ENCODE measurements around the gene ZNF576.
"Not testable (repeated sequence)": the region's sequence is repeated elsewhere in the genome, so short reads cannot be mapped to it uniquely, and the experiment has no call there.

ZNF576 gene

DNA sequence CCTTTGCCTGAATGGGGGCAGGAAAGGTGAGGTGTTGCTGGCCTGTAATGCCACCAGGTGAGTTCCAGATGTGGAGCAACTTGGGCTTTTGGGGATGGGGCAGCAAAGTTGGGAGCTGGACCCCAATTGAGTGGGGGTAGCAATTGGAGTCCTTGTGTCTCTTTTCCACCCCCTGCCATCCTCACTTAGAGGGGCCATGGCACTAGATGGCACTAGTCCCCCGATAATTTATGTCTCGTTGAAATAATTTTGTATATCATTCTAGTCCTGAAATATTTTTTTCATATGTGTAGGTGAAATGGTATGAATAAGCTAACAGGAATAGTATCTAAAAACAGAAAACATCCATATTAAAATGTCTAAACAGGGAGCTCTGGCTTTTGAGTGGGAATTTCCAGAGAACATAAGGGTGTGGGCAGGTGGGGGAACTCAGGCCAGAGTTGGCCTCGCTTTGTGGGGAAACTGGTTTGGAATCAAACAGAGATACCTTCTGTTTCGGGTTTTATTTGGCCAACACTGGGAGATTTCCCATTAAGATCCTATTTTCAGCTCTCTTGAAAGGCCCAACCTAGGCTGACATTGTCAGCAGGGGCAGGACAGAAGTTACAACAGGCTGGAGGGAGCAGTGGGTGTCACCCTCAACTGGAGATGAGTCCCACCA, 3.4 kb downstream of the ZNF576 start:
- no peak for DNase-seq (ENCODE audit: low read depth in 2 of 2)

DNA sequence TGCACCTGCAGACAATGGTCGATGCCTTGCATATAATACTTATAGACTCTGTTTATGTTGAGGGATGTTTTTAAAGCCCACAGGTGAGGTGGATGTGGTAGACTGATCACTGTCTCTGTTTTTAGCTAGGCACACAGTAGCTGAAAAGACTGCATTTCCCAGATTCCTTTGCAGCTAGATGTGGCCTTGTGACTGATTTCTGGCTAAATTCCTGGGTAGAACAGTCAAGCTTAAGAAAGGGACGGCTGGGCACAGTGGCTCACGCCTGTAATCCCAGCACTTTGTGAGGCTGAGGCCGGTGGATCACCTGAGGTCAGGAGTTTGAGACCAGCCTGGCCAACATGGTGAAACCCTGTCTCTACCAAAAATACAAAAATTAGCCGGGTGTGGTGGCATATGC, 3.9 kb downstream of the ZNF576 start:
- DNase-seq (ENCODE audit: low read depth in 2 of 2): not testable (repeated sequence)

- DNase-seq (ENCODE audit: low read depth in 2 of 2): no peak
Observed at GRCh38 chr19:43605875-43606568, 9.6 kb downstream of the ZNF576 start.

DNA sequence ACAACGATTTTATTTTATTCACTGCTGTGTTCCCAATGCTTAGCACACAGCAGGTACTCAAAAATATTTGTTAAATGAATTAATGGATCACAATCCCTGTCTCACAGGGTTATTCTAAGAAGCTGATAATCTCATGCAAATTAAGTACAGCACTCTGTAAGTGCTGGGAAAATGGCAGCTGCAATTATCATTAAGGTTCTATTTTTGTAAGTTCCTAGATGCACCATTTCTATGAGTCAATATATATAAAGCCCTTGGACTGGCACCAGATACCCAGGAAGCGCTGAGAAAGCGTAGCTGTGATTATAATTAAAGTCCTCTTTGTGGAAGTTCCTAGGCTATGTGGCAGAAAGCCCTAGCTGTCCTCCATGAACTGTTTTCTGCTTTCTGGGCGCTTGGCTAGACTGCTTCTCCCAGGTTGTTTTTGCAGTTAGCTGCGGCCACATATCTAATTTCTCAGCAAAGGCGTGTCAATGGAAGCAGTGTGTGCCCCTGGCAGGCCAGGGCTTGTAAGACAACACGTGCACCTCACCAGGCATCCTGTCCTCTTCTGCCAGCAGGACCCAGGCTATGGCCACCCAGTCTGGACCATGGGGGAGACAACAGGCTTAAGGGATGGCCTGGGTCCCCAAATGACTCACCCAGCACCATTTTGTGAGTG, 10.3 kb downstream of the ZNF576 start:
- DNase-seq (ENCODE audit: low read depth in 2 of 2): no peak

DNA sequence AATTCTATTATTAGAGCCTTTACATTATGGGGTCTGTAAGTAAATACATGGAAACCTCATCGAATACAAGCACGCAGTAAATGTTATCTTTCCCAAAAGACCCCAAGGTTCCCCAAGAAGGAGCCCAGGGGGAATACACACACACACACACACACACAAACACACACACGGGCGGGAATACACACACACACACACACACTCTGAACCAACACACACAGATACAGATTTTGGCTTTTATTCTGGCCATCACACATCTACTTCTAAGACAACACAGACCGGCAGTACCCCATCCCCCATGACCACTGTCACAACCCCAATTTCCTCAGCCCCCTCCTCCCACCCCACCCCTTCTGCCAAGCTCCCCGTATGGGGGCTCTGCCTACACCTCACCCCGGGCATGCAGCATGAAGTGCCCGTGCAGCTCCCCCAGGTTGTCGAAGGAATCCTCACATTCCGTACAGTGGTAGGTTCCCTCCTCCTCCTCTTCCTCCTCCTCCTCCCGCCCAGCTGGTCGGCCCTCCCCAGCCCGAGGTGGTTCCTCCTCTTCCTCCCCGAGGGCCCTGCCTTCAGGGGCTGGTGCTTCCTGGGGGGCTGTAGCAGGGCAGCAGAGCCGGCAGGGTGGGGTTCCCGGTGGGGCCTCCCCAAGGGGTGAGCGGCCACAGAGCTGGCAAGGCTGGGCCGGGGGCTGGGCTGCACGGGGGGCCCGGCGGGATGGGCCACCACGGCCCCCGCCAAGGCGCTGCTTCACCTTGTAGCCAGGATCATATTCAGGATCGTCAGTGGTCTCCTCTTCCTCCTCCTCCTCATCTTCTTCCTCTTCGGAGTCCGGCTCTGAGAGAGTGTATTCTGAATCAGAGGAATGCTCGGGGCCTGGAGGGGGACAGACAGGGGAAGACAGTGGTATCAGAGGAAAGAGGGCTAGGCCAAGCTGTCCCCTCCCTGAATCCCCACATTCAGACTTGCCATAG, 11.1 kb downstream of the ZNF576 start:
- DNase-seq (ENCODE audit: low read depth in 2 of 2): no peak

- no peak for DNase-seq (ENCODE audit: low read depth in 2 of 2)
Observed at GRCh38 chr19:43609872-43610271, 13.5 kb downstream of the ZNF576 start.

DNA sequence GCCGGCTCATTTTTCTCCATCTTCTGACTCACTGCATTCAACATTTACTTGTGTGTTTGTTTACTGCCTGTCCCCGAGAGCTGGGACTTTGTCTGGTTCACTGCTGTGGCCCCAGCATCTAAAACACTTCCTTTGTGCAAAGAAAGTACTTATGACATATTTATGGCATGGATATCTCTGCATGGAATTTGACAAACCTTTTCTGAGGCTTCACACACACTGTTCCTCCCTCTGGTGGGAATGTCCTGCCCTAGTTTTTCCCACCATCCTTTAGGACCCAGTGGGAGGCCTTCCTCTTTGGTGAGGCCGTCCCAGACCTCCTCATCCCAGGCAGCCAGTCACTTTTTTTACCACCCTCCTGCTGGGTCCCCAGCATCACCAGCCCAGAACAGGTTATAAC, 14.1 kb downstream of the ZNF576 start:
- no peak for DNase-seq (ENCODE audit: low read depth in 2 of 2)

- no peak for DNase-seq (ENCODE audit: low read depth in 2 of 2)
Observed at GRCh38 chr19:43611788-43612187, 15.4 kb downstream of the ZNF576 start, which contains the start of gene SRRM5. Gene SRRM5 (plus strand): TSS chr19:43612088. CDS start chr19:43612122, 34 bp downstream.

DNA sequence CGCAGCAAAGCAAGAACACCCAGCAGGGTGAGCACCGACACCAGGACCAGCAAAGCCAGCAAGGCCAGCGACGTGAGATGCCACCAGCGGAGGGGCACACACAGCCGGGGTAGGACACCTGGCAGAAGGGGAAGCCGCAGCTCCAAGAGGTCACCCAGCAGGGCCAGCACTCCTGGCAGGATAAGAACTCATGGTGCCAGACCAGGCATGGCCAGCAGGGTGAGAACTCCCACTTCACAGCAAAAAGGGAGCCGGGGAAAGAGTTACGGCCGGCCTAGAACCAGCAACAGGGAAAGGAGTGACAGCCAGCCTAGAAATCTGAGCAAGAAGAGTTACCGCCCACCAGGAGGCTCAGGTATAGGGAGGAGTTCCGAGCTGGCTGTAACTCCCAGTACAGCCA, 16.0 kb downstream of the ZNF576 start:
- no peak for DNase-seq (ENCODE audit: low read depth in 2 of 2)

DNA sequence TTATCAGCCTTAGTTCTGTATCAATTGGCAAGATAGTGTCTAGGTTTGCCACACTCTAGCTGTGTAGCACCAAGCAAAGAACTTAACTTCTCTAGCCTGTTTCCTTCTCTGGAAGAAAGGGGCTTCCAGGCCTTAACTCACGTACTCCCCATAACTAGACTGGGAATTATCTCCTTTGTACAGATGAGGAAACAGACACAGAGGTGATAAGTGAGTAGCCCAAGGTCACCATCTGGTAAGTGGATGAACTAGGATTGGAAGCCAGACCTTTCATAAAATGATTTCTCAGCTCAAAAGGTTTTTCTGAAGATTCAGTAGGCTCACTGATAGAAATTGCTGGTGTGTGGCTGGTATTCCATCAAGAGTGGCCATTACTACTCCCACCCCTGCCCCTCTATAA, 19.9 kb downstream of the ZNF576 start:
- DNase-seq (ENCODE audit: low read depth in 2 of 2): no peak

GRCh38 chr19:43616954-43617353, 20.6 kb downstream of the ZNF576 start:
- DNase-seq (ENCODE audit: low read depth in 2 of 2): no peak

DNA sequence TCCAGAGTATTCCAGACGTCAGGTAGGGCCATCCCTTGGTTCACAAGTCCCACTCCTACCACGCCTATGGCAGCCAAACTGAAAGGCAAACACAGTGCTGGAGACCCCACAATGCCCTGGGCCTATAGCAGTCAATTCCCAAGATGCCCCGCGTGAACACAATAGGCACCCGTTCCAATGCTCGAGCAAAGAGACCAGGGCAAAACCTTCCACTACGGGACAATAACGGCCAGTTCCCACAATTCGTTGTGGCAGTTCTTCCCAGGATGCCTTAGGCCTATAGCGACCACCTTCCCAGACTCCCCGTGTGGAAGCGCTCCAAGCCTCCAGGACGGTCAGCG, 22.5 kb downstream of the ZNF576 start:
- no peak for DNase-seq (ENCODE audit: low read depth in 2 of 2)

DNA sequence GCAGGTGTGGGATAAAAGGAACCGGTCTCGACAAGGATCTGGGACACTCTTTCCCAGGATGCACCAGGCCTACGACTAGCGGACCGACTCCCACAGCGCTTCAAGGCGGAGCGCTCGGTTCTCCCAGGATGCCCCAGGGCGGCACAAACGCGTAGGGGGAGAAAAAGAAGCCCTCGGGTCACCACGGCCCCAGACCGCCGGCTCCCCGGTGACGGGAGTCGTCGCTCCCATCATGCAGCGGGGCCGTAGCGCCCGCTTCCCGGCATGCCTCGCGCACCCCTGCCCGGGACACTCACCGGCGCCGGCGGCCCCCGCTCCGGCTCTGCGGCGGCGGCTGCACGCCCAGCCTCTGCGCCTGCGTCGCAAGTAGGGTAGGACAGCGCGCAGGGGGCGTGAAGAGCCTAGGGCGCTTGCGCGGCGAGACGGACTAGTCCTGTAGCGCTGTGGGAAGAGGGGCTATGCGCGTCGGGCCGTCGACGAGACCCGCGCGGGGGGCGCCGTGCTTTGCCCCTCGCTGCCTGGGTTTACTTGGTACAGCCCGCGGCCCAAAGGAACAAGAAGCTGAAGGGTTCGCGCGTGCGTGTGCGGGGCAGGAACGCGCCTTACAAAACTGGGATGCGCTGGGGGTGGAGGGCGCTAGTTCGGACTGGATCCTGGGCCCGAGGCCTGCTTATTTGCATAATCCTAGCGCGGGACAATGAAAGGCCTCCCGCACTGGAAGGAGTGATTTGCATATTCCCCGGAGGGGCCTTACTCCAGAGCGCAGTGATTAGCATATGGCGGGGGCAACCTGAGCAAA, 23.1 kb downstream of the ZNF576 start, which contains the start of gene ZNF428:
ZNF428 (minus strand) TSS at position 368 of the 799 bp plus-strand sequence. CDS start 5,325 bp downstream, outside the sequence.
- peak; percentile 64 to 72 for DNase-seq (ENCODE audit: low read depth in 2 of 2)

GRCh38 chr19:43620061-43621001, 23.9 kb downstream of the ZNF576 start:
- peak in 1 of 2 donors; percentile 63 for DNase-seq (ENCODE audit: low read depth in 2 of 2)

GRCh38 chr19:43622070-43622469, 25.7 kb downstream of the ZNF576 start:
- no peak for DNase-seq (ENCODE audit: low read depth in 2 of 2)

- no peak for DNase-seq (ENCODE audit: low read depth in 2 of 2)
Observed at GRCh38 chr19:43622956-43623355, 26.6 kb downstream of the ZNF576 start.

DNA sequence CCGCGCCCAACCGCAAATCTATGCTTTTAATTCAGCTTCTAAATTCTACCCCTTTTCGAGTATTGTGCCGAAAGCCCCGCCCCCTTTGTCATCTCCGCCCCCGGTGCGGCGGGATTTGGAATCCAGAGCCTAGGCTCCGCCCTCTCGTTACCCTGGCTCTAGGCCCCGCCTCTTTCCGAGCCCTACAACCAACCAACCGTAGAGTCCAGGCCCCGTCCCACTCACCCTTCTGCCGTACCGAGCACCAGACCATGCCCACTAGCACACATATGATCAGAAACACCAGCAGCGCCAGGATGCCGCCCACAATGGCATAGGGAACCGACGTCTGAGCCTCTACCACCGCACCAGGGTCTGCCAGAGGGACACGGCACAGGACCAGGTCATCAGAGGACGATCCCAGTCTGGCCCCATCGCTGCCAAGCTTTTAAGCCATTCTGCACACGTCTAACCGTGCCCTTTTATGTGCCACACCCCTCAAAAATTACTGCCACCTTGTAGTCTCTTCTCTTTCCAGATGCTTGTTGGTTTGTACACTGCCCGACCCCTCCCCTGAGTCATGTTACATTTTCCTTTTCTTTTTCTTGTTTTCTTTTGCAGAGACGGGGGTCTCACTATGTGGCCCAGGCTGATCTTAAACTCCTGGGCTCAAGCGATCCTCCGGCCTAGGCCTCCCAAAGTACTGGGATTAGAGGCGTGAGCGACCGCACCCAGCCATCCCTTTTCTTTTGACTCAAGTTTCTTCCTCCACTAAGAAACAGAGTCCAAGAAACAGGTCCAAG, 27.7 kb downstream of the ZNF576 start:
- DNase-seq (ENCODE audit: low read depth in 2 of 2): no peak

DNA sequence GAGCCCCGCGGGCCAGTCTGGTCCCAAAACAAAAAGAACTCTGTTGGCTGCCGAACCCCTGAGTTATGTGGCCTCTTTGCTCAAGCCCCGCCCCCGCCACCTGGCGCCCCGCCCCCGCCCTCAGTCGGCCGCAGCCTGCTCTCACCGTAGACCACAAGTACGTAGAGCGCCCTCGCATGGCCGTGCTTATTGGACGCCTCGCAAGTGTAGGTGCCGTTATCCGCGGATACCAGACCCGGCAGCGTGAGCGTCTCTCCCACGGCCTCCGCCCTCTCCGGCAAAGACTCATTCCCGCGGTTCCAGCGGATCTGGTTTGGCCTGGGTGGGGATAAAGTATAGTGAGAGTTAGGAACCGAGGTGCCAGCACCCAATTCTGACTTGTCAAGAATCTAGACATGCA, 28.5 kb downstream of the ZNF576 start:
- peak; percentile 44 to 65 for DNase-seq (ENCODE audit: low read depth in 2 of 2)

All from stimulated activated CD8-positive, alpha-beta memory T cell treated with anti-CD3 and anti-CD28 coated beads, Interleukin-7, amount 100 ng/mL, for 1 hour (primary cell).